KG1 (cell line): Measurements from ENCODE around the gene ZNF385A.

Experiments
- DNase-seq: peaks from one replicate; lab custom pipeline; 2025; lab: John Stamatoyannopoulos, UW

ZNF385A gene

DNA sequence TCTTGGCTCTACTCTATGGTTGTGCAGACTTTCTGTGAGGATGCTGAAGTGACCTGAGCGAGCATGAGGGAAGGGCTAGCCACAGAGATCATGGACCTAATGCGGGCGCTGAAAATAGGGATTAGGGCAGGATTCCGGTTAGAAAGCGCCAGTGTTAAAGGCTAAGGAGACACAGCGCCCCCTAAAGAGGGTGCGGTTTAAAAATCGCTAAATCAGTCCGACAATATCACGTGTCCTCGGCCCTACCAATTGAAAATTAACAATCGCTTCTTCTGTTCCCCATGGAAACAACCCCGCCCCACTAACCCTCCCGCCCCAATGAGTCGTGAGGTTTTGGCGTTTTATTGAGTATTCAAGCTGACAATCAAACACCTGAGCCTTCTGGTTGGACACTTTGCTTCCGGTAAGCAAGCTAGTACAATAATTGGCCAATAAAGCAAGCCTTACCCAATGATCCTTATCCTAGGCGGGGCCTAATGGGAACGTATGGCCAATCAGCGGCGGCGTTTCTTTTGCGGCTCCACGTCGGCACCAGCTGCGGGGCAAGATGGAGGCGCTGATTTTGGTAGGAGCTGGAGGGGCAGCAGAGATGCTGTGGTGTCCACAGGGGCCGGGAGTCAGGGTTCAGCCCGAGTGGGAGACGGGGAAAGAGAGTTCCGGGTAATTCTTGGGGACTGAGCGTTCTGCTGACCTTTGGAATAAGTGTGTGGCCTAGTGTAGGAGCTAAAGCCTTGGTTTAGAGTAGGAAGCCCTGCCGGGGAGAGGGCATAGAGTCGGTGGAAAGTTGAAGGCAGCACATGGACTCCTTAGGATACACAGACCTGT, 59.7 kb downstream of the ZNF385A start, which contains the start of gene COPZ1:
COPZ1 (plus strand) TSS at position 515 of the 825 bp plus-strand sequence; CDS start at position 548, 33 bp downstream.
- peak; percentile 81 for DNase-seq

DNA sequence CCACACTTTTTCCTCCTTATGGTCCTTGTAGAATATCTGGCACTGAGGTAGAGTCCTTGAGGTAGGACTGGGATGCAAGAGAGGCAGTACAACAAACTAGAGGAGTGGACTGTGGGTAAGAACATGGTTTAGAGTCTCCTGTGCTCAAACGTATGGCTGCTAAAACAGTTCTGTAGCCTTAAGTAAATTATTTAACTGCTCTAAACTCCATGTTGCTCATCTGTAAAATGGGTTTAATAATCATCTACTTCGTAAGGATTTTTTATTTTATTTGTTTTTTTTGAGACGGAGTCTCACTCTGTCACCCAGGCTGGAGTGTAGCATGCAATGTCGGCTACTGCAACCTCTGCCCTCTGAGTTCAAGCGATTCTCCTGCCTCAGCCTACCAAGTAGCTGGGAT, 63.2 kb downstream of the ZNF385A start:
- DNase-seq = no peak
